RWPE2 (cell line): ENCODE measurements around the gene ADAMTS9.

Source experiments
- ATAC-seq: fragments of 200-7000 bp; cut with Tn5 transposase; 3 replicates; pipeline ENCODE4 v1.9.1; 2021; ENCODE audit warnings: low read depth
- DNase-seq: peaks from one replicate; pipeline ENCODE4 v3.0.0-alpha.2; 2020; ENCODE audit warnings: low spot score
- H3K27ac ChIP-seq: fragments of 450-650 bp; 2 replicates; pipeline ENCODE4 v1.5.1; 2017; ENCODE audit warnings: mild to moderate bottlenecking; ENCODE audit not compliant: poor library complexity, severe bottlenecking
- H3K27me3 ChIP-seq: fragments of 250-450 bp; sonication (Bioruptor Pico); 2 replicates; pipeline ENCODE4 v1.5.1; 2021; ENCODE audit warnings: mild to moderate bottlenecking, moderate library complexity; ENCODE audit not compliant: insufficient read depth, poor library complexity, severe bottlenecking
- H3K36me3 ChIP-seq: fragments of 250-450 bp; sonication (Bioruptor Pico); 2 replicates; pipeline ENCODE4 v1.5.1; 2020; ENCODE audit warnings: low read depth, mild to moderate bottlenecking, moderate library complexity
- H3K4me1 ChIP-seq: fragments of 250-450 bp; sonication (Bioruptor Pico); 2 replicates; pipeline ENCODE4 v1.5.1; 2021; ENCODE audit warnings: mild to moderate bottlenecking, moderate library complexity; ENCODE audit not compliant: insufficient read depth, poor library complexity, severe bottlenecking
- H3K4me3 ChIP-seq: fragments of 250-450 bp; sonication (Bioruptor Pico); 2 replicates; pipeline ENCODE4 v1.5.1; 2021; ENCODE audit warnings: mild to moderate bottlenecking, moderate library complexity; ENCODE audit not compliant: severe bottlenecking
- H3K9me3 ChIP-seq: fragments of 250-450 bp; sonication (Bioruptor Pico); 2 replicates; pipeline ENCODE4 v1.5.1; 2021; ENCODE audit warnings: mild to moderate bottlenecking, moderate library complexity; ENCODE audit not compliant: severe bottlenecking
- CTCF ChIP-seq: fragments of 450-650 bp; IDR thresholded peaks from one replicate; pipeline ENCODE4 v1.5.1; 2017; ENCODE audit warnings: mild to moderate bottlenecking, moderate library complexity; ENCODE audit not compliant: poor library complexity, severe bottlenecking

ADAMTS9 gene

DNA sequence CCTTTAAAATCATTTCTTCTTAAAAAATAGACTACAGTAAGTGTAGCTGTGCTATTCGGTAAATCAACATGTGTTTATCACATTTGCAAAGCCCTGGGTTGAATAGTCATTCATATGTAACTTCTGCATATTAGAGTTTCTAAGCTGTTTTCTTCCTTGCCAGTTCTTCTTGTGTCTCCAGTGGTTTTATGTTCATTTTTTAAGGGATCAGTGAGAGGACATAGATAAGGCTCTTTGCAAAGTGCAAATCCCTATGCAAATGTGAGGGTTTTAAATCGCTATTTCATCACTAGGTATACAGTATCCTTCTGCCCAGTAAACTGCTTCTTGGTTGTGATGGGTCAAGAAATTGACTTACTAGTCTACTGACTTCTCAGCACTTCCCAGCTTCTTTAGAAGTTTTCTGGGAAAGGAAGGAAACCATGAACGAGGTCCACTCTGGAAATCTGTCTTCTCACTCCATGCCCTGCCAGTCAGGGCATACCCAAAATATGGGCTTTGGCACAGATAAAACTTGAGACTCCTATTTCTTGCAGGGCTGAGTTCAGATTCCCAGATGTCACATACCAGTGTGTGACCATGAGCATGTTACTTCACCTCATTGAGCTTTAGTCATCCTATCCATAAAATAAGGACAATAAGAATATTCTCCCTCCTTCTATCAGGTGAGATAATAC is 38.8 kb upstream of the ADAMTS9 start:
- Histone ChIP-seq H3K27me3 (no peaks in the 10 kb centered on the region), H3K4me1 (no peaks in the 10 kb centered on the region), H3K27ac (no peak overlapping the region), H3K4me3 (no peak overlapping the region), H3K36me3 (no peaks in the 10 kb centered on the region), H3K9me3 (no peaks in the 10 kb centered on the region)
- TF ChIP-seq CTCF: no peak
- no peak for DNase-seq
- no peak for ATAC-seq

DNA sequence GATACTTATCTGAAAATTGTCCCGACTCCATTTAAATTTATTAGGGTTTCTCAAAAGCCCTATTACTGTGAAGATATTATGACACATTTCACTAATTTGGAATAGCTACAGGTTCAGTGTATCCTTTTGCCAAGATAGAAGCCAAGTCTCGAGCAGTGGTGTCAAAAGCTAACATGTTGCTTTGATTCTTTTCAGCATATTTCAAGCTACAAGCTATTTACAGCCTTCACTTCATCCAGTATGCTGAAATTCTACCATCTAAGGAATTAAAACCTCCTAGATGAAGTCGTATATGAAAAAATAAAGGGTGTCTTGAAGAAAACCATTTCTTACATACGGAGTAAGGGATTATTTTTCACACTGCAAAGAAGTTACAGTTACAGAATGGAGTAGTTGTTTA is 31.2 kb upstream of the ADAMTS9 start:
- Histone ChIP-seq H3K4me3 (no peak overlapping the region), H3K36me3 (no peaks in the 10 kb centered on the region), H3K27ac (no peak overlapping the region), H3K4me1 (no peaks in the 10 kb centered on the region), H3K9me3 (no peaks in the 10 kb centered on the region), H3K27me3 (no peaks in the 10 kb centered on the region)
- no peak for ATAC-seq
- no peak for TF ChIP-seq CTCF
- no peak for DNase-seq

DNA sequence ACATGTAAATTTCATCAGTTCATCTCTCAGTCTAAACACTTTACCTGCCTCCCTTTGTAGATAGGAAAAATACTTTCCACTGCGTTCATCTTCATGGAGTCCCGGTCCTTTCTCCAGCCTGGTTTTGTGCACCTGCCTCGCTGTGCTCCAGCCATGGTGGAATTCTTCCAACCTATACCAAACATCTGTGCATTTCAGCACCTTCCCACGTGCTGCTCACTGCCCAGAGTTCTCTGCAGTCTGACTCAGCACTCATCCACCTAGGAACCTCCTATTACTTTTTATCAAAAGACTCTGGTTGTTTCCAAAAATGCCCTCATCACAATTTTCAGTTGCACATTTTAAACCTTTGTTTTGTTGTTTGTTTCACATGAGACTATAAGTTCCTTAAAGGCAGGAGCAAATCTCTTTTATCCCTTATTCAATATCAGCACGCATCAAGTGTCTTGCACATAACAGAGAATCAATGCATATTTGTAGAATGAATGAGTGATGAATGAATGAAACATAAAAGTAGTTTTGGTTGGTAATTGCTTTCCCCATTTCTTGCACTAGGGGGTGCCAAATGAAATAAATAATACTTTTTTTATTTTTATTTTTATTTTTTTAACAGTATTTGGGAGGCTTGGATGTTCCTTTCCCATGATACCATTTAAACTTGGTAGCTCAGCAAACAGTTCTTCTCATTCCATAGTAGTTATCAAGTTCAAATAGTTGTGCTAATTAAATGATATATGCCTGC is 30.2 kb upstream of the ADAMTS9 start:
- no peaks in the 10 kb centered on the region for H3K9me3 ChIP-seq
- TF ChIP-seq CTCF: peak; percentile 52
- H3K27ac ChIP-seq: no peak overlapping the region
- H3K36me3 ChIP-seq: no peaks in the 10 kb centered on the region
- no peaks in the 10 kb centered on the region for H3K4me1 ChIP-seq
- H3K27me3 ChIP-seq: no peaks in the 10 kb centered on the region
- DNase-seq (no peak), ATAC-seq (no peak)
- H3K4me3 ChIP-seq: no peak overlapping the region

DNA sequence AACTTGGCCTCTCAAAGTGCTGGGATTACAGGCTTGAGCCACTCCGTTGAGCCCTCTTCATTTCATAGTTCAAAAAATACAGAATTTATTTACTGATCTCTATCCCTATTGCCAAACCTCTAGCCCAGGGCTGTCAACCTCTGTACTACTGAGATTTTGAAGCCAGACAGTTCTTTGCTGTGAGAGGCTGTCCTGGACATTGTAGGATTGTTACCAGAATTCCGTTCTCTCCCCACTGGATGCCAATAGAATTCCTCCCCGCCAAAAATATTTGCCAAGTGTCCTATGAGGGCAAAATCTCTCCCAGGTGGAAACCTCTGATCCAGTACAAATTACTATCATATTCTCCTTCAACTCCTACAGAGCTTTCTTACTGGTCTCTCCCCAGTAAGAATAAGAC is 29.6 kb upstream of the ADAMTS9 start:
- ATAC-seq (no peak), DNase-seq (no peak)
- H3K27ac ChIP-seq: no peak overlapping the region
- H3K36me3 ChIP-seq: no peaks in the 10 kb centered on the region
- no peaks in the 10 kb centered on the region for H3K4me1 ChIP-seq
- no peak overlapping the region for H3K4me3 ChIP-seq
- no peaks in the 10 kb centered on the region for H3K9me3 ChIP-seq
- no peaks in the 10 kb centered on the region for H3K27me3 ChIP-seq
- no peak for TF ChIP-seq CTCF

- no peaks in the 10 kb centered on the region for H3K27me3 ChIP-seq
- no peak overlapping the region for H3K27ac ChIP-seq
- H3K9me3 ChIP-seq: no peaks in the 10 kb centered on the region
- no peaks in the 10 kb centered on the region for H3K36me3 ChIP-seq
- ATAC-seq: no peak
- no peaks in the 10 kb centered on the region for H3K4me1 ChIP-seq
- no peak overlapping the region for H3K4me3 ChIP-seq
- DNase-seq: no peak
- TF ChIP-seq CTCF: no peak
These were observed 28.4 kb upstream of the ADAMTS9 start for GRCh38 chr3:64716110-64716710.
